Smooth muscle cell of the brain vasculature (primary cell): ENCODE measurements around the gene USP40.

Source experiments
- DNase-seq: peaks from one replicate; pipeline ENCODE4 v3.0.0-alpha.2; 2012; ENCODE audit warnings: low read depth, low spot score

Gene USP40

GRCh38 chr2:233497692-233498091, 68.9 kb downstream of the USP40 start:
- DNase-seq, result no peak

GRCh38 chr2:233495503-233496496, 70.8 kb downstream of the USP40 start:
- no peak for DNase-seq

GRCh38 chr2:233492751-233493150, 73.8 kb downstream of the USP40 start:
- DNase-seq, result no peak

- DNase-seq, result no peak
Measured at GRCh38 chr2:233492078-233492477, 74.5 kb downstream of the USP40 start.

GRCh38 chr2:233491326-233491725, 75.3 kb downstream of the USP40 start:
- DNase-seq, result no peak

GRCh38 chr2:233490831-233491230, 75.8 kb downstream of the USP40 start:
- no peak for DNase-seq

GRCh38 chr2:233489666-233490065, 76.9 kb downstream of the USP40 start:
- no peak for DNase-seq

- no peak for DNase-seq
Measured at GRCh38 chr2:233489143-233489542, 77.4 kb downstream of the USP40 start.

GRCh38 chr2:233487748-233488345, 78.7 kb downstream of the USP40 start:
- no peak for DNase-seq

GRCh38 chr2:233486778-233487552, 79.6 kb downstream of the USP40 start:
- DNase-seq, result peak; percentile 23

GRCh38 chr2:233486357-233486756, 80.2 kb downstream of the USP40 start:
- no peak for DNase-seq

GRCh38 chr2:233485726-233486125, 80.9 kb downstream of the USP40 start:
- no peak for DNase-seq

- DNase-seq, result no peak
Measured at GRCh38 chr2:233482616-233483015, 84.0 kb downstream of the USP40 start.

- no peak for DNase-seq
Measured at GRCh38 chr2:233481368-233482142, 85.0 kb downstream of the USP40 start.

GRCh38 chr2:233480490-233481202, 85.9 kb downstream of the USP40 start:
- DNase-seq, result no peak

GRCh38 chr2:233479616-233480489, 86.7 kb downstream of the USP40 start:
- DNase-seq, result no peak

GRCh38 chr2:233477548-233478433, 88.8 kb downstream of the USP40 start:
- no peak for DNase-seq

GRCh38 chr2:233476651-233477547, 89.7 kb downstream of the USP40 start:
- DNase-seq, result no peak
